WTC11 (cell line): Measurements from ENCODE around the gene JAKMIP3. TPM values are rescaled to one million over a fixed set of nuclear protein-coding genes. Genes with fewer than 3 reads are reported as not detected.

ENCODE experiments used
- ATAC-seq: fragments of 200-7000 bp; cut with Tn5 transposase; 2 replicates; pipeline ENCODE4 v1.10.0; 2021; ENCODE audit warnings: mild to moderate bottlenecking, moderate library complexity
- CTCF ChIA-PET: fragments of 300-600 bp; sonication (Branson Sonifier 250); formaldehyde crosslinking; loops from one replicate; lab custom pipeline; 2021; ENCODE audit warnings: antibody characterized with exemption; lab: Charles Lee
- POLR2A ChIA-PET: fragments of 350-600 bp; sonication (Branson Sonifier 250); formaldehyde crosslinking; loops from one replicate; lab custom pipeline; 2021; ENCODE audit warnings: antibody characterized with exemption; lab: Charles Lee
- DNase-seq: peaks from one replicate; pipeline ENCODE4 v3.0.0; 2021; ENCODE audit warnings: low spot score
- H3K27ac Mint-ChIP-seq: 2 replicates; pipeline ENCODE4 v1.8.0; 2021; ENCODE audit warnings: mixed read lengths
- H3K27me3 Mint-ChIP-seq: 2 replicates; pipeline ENCODE4 v1.8.0; 2021; ENCODE audit warnings: low read depth, mild to moderate bottlenecking, moderate library complexity, mixed read lengths
- H3K36me3 Mint-ChIP-seq: 2 replicates; pipeline ENCODE4 v1.8.0; 2021; ENCODE audit warnings: mixed read lengths
- H3K4me1 Mint-ChIP-seq: 2 replicates; pipeline ENCODE4 v1.8.0; 2022; ENCODE audit warnings: mixed read lengths
- H3K4me3 Mint-ChIP-seq: 2 replicates; pipeline ENCODE4 v1.8.0; 2021; ENCODE audit warnings: mild to moderate bottlenecking, moderate library complexity, mixed read lengths
- H3K9me3 Mint-ChIP-seq: 2 replicates; pipeline ENCODE4 v1.8.0; 2021; ENCODE audit warnings: mixed read lengths
- ESRRA ChIP-seq: sonication (generic); formaldehyde crosslinking; IDR thresholded peaks from 2 replicates; pipeline ENCODE4 v1.8.1; 2022; ENCODE audit warnings: mild to moderate bottlenecking, missing genetic modification reagents, borderline replicate concordance
- FOXK1 ChIP-seq: sonication (generic); formaldehyde crosslinking; IDR thresholded peaks from 2 replicates; pipeline ENCODE4 v1.8.0; 2022; ENCODE audit warnings: mild to moderate bottlenecking, moderate library complexity, missing genetic modification reagents
- GABPB1 ChIP-seq: sonication (generic); formaldehyde crosslinking; IDR thresholded peaks from 2 replicates; pipeline ENCODE4 v1.8.1; 2023; ENCODE audit warnings: mild to moderate bottlenecking, missing genetic modification reagents
- GRHL2 ChIP-seq: fragments of 250-450 bp; sonication (Bioruptor Pico); IDR thresholded peaks from 2 replicates; pipeline ENCODE4 v1.8.0; 2022; ENCODE audit warnings: mild to moderate bottlenecking, moderate library complexity; ENCODE audit not compliant: insufficient replicate concordance, severe bottlenecking
- SMAD3 ChIP-seq: sonication (generic); formaldehyde crosslinking; IDR thresholded peaks from 2 replicates; pipeline ENCODE4 v1.8.0; 2022; ENCODE audit warnings: missing genetic modification reagents, mild to moderate bottlenecking, borderline replicate concordance
- SP1 ChIP-seq: sonication (generic); formaldehyde crosslinking; conservative IDR thresholded peaks from 2 replicates; pipeline ENCODE4 v1.8.1; 2022; ENCODE audit warnings: missing genetic modification reagents
- TEAD1 ChIP-seq: sonication (generic); formaldehyde crosslinking; IDR thresholded peaks from 2 replicates; pipeline ENCODE4 v1.8.0; 2022; ENCODE audit warnings: mild to moderate bottlenecking, missing genetic modification reagents
- ZNF219 ChIP-seq: sonication (generic); formaldehyde crosslinking; IDR thresholded peaks from 2 replicates; pipeline ENCODE4 v1.8.0; 2023; ENCODE audit warnings: missing genetic modification reagents, mild to moderate bottlenecking, borderline replicate concordance
- ZNF232 ChIP-seq: sonication (generic); formaldehyde crosslinking; IDR thresholded peaks from 2 replicates; pipeline ENCODE4 v1.8.0; 2022; ENCODE audit warnings: mild to moderate bottlenecking, missing genetic modification reagents
- ZNF317 ChIP-seq: sonication (generic); formaldehyde crosslinking; IDR thresholded peaks from 2 replicates; pipeline ENCODE4 v1.8.1; 2023; ENCODE audit warnings: low read depth, mild to moderate bottlenecking, moderate library complexity, missing genetic modification reagents, borderline replicate concordance
- ZNF532 ChIP-seq: fragments of 250-450 bp; sonication (Bioruptor Pico); IDR thresholded peaks from 2 replicates; pipeline ENCODE4 v1.9.0; 2021; ENCODE audit warnings: mild to moderate bottlenecking, borderline replicate concordance
- ZNF671 ChIP-seq: fragments of 250-450 bp; sonication (Bioruptor Pico); IDR thresholded peaks from 2 replicates; pipeline ENCODE4 v1.8.0; 2021; ENCODE audit warnings: mild to moderate bottlenecking
- total RNA-seq: library from RNA; stranded (reverse); gene quantifications from 3 replicates; pipeline ENCODE4 v1.2.3, GENCODE V29; 2021
- TF ChIP-seq, protein P1 (sequence below): sonication (generic); formaldehyde crosslinking; IDR thresholded peaks from 2 replicates; pipeline ENCODE4 v1.8.0; 2023; ENCODE audit warnings: missing genetic modification reagents
- TF ChIP-seq, protein P2 (sequence below): sonication (generic); formaldehyde crosslinking; IDR thresholded peaks from 2 replicates; pipeline ENCODE4 v1.8.1; 2023; ENCODE audit warnings: mild to moderate bottlenecking, missing genetic modification reagents, borderline replicate concordance

Gene JAKMIP3
- total RNA-seq, 1 experiment from 2014 or later = 1.7 TPM

- CTCF ChIA-PET = no interaction called here
- no peak for ATAC-seq
These were observed 38.2 kb upstream of the JAKMIP3 start for GRCh38 chr10:132027423-132027983.

GRCh38 chr10:132028706-132029105 is 37.0 kb upstream of the JAKMIP3 start:
- no peak for ATAC-seq
- peaks cover 9% of the 10 kb centered on the region for H3K9me3 Mint-ChIP-seq
- TF ChIP-seq ZNF219 = no peak
- no peak for TF ChIP-seq FOXK1 (CRISPR knock-in tag)
- TF ChIP-seq GRHL2 (CRISPR knock-in tag) = no peak
- TF ChIP-seq, all 79 proteins: peak for 0

More at GRCh38 chr10:132027423-132027983, 38.2 kb upstream of the JAKMIP3 start:
- no peak overlapping the region for H3K4me3 Mint-ChIP-seq
- TF ChIP-seq ZNF317 (CRISPR knock-in tag) = no peak
- no peak for TF ChIP-seq SP1 (CRISPR knock-in tag)
- no peak for TF ChIP-seq ZNF671 (CRISPR knock-in tag)
- no peak for TF ChIP-seq ESRRA (CRISPR knock-in tag)
- TF ChIP-seq, protein P1, sequence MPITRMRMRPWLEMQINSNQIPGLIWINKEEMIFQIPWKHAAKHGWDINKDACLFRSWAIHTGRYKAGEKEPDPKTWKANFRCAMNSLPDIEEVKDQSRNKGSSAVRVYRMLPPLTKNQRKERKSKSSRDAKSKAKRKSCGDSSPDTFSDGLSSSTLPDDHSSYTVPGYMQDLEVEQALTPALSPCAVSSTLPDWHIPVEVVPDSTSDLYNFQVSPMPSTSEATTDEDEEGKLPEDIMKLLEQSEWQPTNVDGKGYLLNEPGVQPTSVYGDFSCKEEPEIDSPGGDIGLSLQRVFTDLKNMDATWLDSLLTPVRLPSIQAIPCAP (CRISPR knock-in tag) = no peak
- TF ChIP-seq, protein P2, sequence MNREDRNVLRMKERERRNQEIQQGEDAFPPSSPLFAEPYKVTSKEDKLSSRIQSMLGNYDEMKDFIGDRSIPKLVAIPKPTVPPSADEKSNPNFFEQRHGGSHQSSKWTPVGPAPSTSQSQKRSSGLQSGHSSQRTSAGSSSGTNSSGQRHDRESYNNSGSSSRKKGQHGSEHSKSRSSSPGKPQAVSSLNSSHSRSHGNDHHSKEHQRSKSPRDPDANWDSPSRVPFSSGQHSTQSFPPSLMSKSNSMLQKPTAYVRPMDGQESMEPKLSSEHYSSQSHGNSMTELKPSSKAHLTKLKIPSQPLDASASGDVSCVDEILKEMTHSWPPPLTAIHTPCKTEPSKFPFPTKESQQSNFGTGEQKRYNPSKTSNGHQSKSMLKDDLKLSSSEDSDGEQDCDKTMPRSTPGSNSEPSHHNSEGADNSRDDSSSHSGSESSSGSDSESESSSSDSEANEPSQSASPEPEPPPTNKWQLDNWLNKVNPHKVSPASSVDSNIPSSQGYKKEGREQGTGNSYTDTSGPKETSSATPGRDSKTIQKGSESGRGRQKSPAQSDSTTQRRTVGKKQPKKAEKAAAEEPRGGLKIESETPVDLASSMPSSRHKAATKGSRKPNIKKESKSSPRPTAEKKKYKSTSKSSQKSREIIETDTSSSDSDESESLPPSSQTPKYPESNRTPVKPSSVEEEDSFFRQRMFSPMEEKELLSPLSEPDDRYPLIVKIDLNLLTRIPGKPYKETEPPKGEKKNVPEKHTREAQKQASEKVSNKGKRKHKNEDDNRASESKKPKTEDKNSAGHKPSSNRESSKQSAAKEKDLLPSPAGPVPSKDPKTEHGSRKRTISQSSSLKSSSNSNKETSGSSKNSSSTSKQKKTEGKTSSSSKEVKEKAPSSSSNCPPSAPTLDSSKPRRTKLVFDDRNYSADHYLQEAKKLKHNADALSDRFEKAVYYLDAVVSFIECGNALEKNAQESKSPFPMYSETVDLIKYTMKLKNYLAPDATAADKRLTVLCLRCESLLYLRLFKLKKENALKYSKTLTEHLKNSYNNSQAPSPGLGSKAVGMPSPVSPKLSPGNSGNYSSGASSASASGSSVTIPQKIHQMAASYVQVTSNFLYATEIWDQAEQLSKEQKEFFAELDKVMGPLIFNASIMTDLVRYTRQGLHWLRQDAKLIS (CRISPR knock-in tag) = no peak
- no peak for TF ChIP-seq ZNF532
- no peak for TF ChIP-seq ZNF232 (CRISPR knock-in tag)
- TF ChIP-seq TEAD1 (CRISPR knock-in tag) = no peak
- no peak for TF ChIP-seq SMAD3 (CRISPR knock-in tag)
- no peak for TF ChIP-seq GABPB1
- H3K36me3 Mint-ChIP-seq = no peaks in the 10 kb centered on the region
- DNase-seq = no peak
- POLR2A ChIA-PET = no interaction called here
- no peak overlapping the region for H3K27ac Mint-ChIP-seq
- peaks cover 9% of the 10 kb centered on the region for H3K9me3 Mint-ChIP-seq
- H3K4me1 Mint-ChIP-seq = peaks cover 8% of the 10 kb centered on the region
- peaks cover 25% of the 10 kb centered on the region for H3K27me3 Mint-ChIP-seq

More at GRCh38 chr10:132028706-132029105, 37.0 kb upstream of the JAKMIP3 start:
- H3K27me3 Mint-ChIP-seq = peaks cover 27% of the 10 kb centered on the region
- no peaks in the 10 kb centered on the region; the same call in 1 of the 2 replicates for H3K4me1 Mint-ChIP-seq
- no peak overlapping the region for H3K27ac Mint-ChIP-seq
- no peaks in the 10 kb centered on the region for H3K36me3 Mint-ChIP-seq
- ChIA-PET POLR2A (interaction anchor here (0.5 kb wide), 1 partner anchor 15 kb away, joined by 6 read pairs; no protein-coding TSS in a partner anchor), CTCF (no interaction called here)
- no peak overlapping the region for H3K4me3 Mint-ChIP-seq
- DNase-seq = no peak
